Right ventricle myocardium inferior (tissue), 1 donor: ENCODE data around the gene SMYD1. TPM values are rescaled to one million over a fixed set of nuclear protein-coding genes. Genes with fewer than 3 reads are reported as not detected.

Source experiments
- ATAC-seq: fragments of 200-7000 bp; cut with Tn5 transposase; one replicate; pipeline ENCODE4 v1.9.1; 2020; ENCODE audit warnings: mild to moderate bottlenecking, moderate library complexity
- DNase-seq: peaks from one replicate; pipeline ENCODE4 v3.0.0; 2021; ENCODE audit errors: missing footprints
- intact Hi-C: fragments of 100-400 bp; cut with DNase I; formaldehyde crosslinking; loops from one replicate; pipeline ENCODE4 v1.11.0; 2022
- total RNA-seq: library from RNA; stranded (reverse); fragmentation: NEBNext Ultra II Directional; extraction: Animal tissue kit (Norgen Biotek cat#: 25700); gene quantifications from one replicate; pipeline ENCODE4 v1.2.1, GENCODE V29; 2021
- donor health status: DM: no; HTN: yes; CAD: no; lungs with severe emphysema.

The SMYD1 gene
- total RNA-seq, 1 donor from 2014 or later = 544 TPM

DNA sequence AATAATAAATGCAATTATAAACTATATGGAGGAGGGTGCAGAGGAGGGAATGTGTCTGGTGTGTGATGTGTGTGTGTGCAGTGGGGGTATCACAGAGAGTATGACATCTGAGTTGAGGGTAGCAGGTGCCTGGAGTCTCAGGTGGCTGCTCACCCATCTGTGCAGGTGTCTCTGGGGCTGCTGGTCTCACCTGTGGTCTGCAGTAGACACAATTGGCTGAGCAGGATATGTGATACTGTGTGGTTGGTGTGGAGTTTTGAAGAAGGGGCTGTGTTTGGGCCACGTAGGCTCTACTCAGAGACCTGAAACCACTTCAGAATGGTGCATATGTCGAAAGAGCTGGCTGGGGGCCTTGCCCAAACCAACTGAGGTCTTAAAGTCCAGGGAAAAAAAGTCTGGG lies 43.2 kb downstream of the SMYD1 start:
- intact Hi-C loops = no loop called here

DNA sequence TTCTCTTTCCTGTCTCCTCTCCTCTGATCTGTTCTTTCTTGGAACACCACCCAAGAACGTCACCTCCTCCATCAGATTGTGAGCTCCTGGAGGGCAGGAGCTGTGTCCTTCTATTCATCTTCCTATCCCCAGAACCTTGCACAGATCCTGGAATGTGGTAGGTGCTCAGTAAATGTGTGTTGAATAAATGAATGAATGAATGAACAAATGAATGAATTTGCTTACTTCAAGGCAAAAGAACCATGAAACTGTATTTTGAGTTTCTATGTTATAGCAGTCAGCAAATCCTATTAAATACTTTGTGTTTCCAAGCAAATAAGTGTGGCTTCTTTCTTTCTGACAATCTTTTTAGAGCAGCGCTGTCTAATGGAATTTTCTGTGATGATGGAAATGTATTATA lies 45.4 kb downstream of the SMYD1 start:
- DNase-seq (no peak), ATAC-seq (no peak)
- intact Hi-C loops = no loop called here

More for the DNA sequence above, 43.2 kb downstream of the SMYD1 start:
- DNase-seq (no peak), ATAC-seq (no peak)

DNA sequence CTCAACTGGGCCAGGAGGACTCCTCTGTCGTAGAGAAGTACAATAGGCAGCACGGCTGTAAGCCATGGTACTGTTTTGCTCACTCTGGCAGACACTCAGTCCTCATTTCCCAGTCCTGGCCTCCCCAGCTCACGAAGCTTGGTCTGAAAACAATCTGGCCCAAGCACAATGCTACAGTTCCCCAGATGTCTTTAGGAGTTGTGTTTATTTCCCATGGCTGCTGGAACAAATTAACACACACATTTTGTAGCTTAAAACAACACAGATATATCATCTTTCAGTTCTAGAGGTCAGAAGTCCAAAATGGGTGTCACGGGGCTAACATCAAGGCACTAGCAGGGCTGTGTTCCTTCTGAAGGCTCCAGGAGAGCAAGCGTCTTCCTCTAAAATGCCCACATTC lies 47.3 kb downstream of the SMYD1 start:
- ATAC-seq (peak; percentile 25), DNase-seq (no peak)
- intact Hi-C loops = no loop called here

DNA sequence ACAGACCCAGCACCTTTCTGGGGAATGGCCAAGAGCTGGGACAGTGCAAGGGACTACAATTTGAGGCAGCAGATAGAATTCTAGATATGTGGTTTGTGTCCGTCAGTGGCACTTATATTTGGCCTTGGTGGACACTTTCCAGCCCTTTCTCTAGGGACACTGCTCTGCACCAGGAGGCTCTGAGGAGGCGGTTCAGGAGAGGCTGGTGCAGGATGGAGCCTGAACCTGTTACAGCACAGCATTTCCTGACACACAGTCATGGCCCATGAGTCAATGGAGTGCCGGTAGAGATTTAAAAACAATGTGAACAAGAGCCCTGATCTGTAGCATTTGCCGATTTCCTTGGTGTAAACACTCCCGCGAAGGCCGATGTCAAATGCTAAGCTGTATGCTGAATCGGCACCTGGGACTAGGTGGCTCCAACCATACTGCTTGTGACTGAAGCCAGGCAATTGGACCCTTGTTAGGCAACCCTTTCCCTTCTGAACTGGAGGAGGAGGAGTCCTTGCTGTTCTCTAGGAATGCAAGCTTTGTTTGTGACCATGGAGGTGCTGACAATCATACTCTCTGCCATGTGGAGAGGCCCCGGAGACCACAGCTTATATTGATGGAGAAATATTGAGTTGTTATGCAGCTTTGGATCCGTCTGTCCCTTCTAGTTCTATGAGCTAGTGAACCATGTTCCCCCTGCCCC lies 48.3 kb downstream of the SMYD1 start:
- ATAC-seq (no peak), DNase-seq (no peak)
- intact Hi-C loops = no loop called here

DNA sequence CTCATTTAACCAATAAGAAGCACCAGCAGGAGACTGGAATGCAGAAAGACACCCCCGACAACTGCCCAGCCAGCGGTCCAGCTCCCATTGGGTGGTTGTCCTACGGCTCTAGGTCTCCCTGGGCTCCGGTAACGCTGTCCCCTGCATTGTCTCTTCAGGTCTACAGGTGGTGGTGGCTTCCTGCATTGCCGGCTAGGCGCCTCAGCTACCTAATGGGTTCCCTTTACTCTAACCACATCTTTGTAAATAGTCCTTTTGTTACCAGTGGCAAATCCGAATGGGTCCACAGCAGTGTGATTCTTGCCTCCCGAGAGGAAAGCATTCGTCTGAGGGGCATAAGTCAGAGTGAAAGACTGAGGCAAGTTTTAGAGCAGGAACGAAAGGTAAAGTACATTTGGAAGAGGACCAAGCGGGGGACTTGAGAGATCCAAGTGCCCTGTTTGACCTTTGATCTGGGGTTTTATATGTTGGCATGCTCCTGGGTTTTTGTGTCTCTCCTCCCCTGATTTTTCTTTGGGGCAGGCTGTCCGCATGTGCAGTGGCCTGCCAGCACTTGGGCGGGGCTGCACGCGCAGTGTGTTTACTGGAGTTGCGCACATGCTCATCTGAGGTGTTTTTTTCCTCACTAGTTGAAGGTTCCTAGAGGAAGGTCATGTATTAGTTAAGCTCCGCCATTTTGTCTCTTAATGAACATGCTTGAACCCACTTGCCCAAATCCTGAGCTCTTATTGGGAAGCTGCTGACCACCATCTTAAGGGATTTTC lies 49.2 kb downstream of the SMYD1 start:
- DNase-seq (no peak), ATAC-seq (no peak)
- intact Hi-C loops = no loop called here

DNA sequence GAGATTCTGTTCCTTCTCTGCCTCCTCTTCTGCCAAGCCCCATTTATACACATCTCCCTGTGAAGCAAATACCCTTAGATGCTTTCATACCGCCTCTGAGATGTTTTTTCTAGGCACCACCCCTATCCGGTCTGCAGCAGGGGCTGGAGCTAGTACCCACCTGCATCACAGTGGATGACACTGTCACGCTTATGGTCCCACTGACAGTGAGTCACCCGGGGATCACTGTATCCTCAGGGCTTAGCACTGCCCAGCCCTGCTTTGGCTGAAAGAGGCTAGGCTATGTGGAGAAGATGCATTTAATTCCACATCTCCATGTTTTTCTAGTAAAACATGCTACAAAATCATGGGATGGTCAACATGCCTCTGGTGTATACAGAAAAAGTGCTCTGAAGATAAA lies 50.3 kb downstream of the SMYD1 start:
- intact Hi-C loops = no loop called here
- no peak for ATAC-seq

DNA sequence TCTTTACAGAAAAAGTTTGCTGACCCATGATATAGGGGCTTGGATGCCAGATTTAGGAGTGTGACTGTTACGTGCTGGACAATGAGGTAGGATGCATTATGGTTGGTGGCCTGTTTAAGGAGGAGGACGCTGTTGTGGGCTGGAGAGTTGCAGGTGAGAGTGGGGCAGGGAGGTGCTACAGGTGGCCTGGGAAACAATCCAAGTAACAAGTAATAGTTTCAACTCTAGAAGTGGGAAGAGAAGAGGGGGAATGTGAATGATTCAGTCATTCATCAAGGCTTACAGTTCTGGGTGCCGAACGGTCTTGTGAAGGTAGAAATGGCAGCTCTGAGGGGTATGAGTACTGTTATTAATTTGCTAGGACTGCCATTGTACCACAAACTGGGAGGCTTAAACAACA lies 54.1 kb downstream of the SMYD1 start:
- DNase-seq (no peak), ATAC-seq (no peak)

More for the DNA sequence above, 50.3 kb downstream of the SMYD1 start:
- no peak for DNase-seq

DNA sequence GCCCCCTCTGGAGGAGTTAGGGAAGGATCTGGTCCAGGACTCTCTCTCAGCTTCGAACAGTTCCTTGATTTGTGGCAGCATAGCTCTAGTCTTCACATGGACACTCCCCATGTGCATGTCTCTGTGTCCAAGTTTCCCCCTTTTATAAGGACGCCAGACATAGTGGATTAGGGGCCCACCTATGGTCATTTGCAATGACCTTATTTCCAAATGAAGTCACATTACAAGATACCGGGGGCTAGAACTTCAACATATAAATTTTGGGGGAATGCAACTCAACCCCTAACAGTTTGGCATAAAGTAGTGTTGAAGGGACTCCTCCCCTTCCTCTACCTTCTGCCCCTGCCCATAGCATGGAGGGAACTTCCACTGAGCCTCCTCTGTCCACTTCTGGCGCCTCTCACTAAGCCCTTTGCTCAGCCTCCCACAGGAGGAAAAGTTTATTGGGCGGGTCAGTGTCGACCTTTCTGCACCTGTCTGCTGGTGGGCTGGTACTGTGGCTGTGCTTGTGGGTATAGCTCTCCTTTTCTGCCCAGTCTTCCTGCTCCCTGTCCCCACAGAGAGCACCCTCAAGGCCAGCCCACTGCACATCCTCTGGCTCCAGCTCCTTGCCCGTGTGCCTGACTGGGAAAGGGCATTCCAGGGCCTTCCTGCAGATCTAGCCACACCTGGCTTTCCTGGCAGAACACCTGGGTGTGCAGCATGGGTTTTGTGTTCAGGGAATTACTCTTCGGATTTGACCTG lies 54.7 kb downstream of the SMYD1 start:
- intact Hi-C loops = no loop called here
- ATAC-seq = no peak
- DNase-seq = no peak

More for the DNA sequence above, 54.1 kb downstream of the SMYD1 start:
- intact Hi-C loops = no loop called here

DNA sequence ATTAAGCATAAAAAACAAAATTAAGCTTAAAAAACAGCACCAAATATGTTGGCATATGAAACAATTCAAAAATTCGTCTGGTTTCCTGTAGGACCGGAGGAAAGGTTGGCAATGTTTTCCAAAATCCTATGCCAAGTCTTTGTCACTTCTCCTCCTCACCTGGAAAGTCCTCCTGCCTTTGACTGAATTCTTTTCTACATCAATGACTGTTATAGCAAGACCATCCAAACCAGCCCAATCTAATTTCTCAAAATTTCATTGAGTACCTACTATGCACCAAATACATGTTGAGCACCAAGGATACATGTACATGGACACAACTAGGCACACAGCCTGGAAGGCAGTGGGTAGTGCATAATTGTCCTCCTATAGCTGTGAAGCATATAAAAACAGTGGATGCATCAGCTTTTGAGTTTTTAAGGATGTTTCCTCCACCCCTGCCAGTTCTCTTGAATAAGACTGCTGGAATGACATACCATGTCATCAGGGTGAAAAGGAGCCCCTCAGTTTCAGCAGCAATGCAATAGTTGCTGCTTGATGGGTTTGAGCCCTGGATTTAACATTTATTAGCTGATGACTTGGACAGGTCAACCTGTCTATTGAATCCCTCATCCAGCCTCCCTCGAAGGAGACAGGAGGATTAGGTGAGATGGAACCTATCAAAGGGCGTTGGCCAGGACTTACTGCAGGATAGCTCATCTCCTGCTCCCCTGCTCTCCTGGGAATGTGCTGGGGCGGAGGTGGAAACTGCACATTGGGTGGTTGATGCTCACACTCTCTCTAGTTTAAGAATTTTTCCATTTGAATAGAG lies 55.7 kb downstream of the SMYD1 start:
- DNase-seq (no peak), ATAC-seq (no peak)
- intact Hi-C loops = no loop called here

DNA sequence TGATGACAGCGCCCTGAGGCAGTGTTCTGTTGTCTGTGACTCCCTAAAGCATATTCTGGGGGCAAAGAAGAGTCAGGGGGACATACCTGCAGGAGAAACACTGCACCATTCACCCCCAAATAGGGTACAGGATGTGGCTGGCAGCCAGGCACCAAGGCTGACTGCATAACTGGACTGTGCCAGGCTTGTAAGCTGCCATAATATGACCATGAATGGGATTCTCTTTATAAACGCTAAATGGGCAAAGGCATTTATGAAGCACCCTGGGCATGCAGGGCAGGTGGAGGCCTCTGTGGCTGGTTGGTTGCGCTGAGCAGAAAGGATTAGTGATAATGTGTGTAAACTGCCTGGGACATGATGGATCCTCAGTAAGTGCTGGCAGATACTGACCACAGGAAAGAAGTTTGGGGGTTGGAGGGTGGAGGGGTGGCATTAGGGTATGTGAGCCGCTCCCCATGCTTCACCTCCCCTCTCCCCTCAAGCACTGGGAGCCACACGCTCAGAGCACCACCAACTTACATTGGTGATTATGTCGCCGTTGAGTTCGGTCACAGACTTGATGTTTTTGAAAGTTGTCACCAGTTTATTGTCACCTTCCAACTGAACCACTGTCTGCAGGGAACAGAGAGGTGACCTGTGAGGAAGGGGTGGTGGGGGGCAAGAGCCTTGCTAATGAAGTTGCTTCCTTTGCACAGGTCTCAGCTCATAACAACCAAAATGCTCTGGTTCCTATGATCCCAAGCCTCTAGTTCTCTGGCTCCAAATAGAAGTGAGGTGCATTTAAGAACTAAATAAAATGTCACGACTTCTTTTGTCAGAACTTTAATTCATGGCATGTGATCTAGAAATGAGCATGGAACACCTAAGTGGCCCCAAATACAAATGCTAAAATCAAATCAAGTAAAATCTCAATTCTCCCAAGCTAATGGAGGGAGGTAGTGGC lies 56.6 kb downstream of the SMYD1 start:
- intact Hi-C loops = no loop called here
- ATAC-seq (no peak), DNase-seq (no peak)

DNA sequence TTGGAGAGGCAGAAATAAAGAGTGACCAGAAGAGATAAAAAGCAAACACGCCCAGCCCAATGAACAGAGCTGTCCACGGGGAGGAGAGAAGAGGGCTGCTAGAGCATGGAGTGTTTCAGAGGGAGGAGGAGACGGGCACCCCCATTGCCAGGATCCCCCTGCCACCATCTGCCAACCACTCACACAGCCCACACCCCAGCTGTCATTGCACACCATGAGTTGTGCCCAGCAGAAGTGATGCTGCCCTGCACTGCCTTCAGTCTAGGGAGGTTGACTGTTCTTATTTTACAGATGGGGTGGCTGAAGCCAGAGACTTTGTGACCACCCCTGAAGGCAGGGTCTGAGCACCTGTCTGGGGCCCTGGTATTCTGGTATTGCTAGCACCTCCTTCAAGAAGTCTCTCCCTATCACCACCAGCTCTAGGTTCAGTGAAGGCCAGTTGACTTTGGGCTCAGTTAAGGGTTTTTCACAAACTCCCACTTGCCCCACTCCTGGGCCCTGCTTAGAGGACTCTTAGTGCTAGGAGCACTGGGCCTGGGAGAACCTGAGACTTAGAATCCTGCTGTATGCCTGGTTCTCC lies 57.8 kb downstream of the SMYD1 start:
- ATAC-seq (no peak), DNase-seq (no peak)
- intact Hi-C loops = no loop called here

DNA sequence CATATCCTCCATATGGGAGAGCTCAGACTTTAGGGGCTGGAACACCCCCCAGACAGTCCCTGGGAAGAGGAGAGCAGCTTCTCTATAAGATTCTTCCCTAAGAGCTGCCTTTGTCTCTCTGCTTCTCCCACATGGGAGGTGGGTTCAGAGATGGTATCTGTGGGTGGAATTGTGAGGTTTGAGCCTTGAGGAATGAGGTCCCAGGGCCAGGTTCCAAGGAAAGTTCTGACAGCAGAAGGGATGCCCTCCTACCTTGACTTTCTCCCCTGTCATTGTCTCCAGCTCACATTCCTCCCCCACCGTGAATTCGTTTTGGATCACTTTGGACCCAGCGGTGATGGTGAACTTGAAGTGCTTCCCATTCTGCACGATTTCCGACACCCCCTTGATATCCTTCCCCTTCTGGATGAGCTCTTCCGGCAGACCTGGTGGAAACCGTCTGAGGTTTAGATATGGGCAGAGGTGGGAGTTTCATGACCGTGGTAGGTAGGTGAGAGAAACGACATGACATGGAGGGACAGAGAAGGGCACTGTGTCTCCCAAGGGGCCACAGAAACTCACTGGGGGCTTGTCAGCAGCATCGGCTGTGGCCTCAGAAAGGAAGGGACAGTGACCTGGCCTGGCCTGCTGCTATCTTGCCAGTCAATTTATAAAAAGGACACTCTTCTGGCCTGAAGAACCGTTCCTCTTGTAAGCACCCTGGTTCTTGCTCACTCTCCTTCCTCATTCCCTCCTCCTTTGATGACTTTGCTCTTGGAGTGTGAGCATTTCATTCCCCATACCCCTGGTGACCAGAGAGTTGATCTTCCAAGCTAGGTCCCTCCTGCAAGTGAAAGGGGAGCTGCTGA lies 58.5 kb downstream of the SMYD1 start:
- ATAC-seq (no peak), DNase-seq (no peak)
- intact Hi-C loops = no loop called here

DNA sequence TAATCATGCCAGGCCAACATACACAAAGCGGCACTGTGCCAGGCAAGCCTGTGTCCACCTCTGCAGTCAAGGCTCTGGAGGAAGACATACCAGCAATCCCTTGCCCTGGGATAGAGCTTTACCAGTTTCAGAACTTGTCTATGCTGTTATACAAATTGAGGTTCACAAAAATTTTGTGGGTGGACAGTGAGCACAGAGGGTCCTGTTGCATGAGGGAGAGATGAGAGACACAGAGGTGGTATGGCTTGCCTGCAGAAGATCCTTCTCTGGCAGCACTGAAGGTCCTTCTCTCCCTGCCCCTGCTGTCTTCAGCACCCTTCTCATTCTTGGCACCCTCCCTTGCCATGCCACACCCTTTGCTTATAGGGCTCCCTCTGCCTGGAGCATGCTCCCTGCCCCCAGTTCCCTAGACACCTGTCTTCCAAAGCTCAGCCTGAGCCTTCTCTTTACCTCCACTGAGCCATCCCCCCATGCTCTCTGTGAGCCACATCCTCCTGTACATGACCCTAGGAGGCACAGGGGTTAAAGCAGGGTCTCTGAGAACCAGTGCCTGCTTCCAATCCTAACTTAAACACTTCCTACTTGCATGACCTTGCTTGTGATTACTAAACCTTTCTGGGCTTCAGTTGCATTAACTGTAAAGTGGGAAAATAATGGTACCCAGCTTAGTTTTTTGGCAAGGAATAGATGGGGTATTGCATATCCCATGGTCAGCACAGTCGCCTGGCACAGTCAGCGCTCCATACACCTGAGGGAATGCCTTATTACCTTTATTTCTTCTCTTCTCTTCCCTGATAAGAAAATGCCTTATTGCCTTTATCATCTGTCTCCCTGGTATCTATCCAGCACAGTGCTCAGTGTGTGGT lies 59.4 kb downstream of the SMYD1 start:
- no peak for DNase-seq
- no peak for ATAC-seq
- intact Hi-C loops = no loop called here

DNA sequence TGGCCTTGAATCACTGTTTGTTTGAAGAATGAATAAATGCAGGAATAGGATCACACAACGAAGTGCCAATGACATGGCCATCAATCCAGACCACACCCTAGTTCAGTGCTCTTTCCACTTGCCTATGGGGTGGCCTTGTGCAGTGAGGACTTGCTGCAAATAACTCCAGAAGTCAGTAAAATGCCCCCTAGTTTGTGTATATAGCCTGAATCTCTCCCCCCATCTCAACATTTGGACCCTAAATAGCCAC lies 59.9 kb downstream of the SMYD1 start:
- ATAC-seq = no peak
- DNase-seq = no peak
- intact Hi-C loops = no loop called here

DNA sequence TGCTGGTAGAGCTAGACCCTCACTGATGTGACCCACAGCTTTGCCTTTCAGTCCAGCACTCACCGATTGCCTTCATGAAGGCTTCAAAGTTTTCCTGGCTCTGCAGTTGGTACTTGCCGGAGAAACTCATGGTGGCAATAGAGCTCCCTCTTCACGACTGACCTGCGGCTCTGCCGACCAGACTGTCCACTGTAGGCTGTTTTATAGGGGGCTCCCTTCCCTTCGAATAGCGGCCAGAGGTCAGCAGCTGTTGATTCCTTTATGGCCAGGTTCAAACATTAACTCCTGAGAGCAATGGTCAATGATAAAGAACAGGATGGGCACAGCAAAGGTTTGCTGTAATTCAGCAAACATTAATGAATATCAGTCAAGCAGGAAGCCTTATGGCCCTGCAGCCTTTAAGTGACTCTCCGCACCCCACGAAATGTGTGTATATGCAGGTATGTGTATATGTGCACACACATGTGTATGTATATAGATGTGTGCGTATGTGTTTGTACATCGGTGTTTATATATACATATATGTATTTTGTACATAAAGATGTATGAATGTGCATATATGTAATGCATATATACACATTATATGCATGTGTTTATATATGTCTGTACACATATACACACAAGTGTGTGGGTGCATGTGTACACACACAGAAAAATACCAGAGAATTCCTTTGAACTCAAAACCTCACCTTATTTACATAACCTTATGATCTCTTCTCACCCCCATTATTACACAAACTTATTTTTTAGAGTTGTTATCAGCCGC lies 60.4 kb downstream of the SMYD1 start, which contains the start of gene FABP1:
Gene FABP1 (minus strand): TSS at position 175 of the 766 bp plus-strand sequence. CDS start 45 bp downstream, at position 130.
- ATAC-seq (no peak), DNase-seq (no peak)
- intact Hi-C loops = no loop called here
